ENCODE measurements around the gene TNS2.

The TNS2 gene

DNA sequence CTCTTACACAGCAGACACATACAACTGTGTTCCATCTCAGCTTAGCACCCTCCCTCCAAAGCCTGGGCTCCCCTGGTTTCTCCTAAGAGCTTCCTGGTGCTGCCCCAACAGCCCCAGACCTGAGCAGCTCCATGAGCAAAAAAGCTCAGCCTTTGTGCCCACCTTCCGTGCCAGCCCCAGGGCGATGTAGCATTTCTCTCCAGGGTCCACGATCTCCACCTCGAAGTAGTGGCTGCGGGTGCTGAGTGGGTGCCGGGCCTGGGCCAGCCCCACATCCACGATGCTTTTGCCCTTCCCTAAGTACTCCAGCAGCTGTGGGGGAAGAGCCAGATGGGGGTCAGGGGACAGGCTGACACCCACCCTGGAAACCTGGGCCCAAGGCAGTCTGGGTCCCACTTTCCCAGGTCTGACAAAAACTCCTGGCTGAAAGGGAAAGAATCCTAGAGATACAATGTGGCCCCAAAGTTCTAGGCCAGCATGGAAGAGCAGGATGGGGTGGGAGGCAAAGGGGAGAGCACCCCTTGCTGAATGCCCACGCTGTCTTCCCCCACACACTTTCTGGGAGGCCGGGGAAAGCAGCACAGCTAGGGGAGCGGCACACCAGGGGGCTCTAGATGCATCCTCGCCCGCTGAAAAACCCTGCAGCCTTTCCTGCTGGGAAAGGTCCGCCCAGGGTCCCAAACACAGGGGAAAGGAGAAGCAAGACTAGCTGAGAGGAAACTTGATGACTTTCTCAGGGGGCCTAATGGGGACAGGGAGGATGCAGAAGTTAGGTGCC lies 18.3 kb downstream of the TNS2 start:
- no peak for DNase-seq (ENCODE audit: low spot score)

DNA sequence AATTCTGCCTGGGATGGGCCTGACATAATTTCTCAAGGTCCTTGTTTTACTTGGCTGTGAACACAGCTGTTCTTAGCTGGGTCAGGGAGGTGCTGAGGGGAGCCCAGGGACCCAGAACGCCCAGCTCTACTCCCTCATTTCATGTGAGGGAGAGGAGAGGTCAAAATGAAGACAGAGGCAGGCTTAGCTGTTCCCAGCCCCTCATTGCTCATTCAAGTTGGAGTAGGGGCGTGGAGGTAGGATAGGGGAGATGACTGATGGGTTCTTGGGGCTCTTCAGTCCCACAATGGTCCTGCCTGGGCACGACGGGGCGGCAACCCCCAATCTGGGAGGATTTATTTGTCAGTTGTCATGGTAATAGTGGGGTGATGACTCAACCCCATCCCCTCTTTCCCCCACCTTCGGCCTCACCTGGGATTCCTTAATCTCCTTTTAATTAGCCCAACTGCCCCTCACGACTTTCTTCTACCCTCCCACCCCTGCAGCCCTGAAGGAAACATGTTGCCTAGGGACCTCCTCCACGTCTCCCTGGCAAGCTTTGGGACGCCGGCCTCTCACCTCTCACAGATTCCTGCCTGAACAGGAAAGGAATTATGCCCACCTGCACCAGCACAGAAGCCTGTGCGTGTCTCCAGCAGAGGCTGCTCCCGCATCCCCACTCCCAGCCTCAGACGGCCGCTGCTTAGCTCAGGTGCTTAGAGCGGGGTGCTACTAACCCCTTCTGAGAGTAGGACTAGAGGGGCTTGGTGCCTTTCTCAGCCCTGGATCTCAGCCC lies 19.1 kb downstream of the TNS2 start:
- DNase-seq (ENCODE audit: low spot score): no peak

DNA sequence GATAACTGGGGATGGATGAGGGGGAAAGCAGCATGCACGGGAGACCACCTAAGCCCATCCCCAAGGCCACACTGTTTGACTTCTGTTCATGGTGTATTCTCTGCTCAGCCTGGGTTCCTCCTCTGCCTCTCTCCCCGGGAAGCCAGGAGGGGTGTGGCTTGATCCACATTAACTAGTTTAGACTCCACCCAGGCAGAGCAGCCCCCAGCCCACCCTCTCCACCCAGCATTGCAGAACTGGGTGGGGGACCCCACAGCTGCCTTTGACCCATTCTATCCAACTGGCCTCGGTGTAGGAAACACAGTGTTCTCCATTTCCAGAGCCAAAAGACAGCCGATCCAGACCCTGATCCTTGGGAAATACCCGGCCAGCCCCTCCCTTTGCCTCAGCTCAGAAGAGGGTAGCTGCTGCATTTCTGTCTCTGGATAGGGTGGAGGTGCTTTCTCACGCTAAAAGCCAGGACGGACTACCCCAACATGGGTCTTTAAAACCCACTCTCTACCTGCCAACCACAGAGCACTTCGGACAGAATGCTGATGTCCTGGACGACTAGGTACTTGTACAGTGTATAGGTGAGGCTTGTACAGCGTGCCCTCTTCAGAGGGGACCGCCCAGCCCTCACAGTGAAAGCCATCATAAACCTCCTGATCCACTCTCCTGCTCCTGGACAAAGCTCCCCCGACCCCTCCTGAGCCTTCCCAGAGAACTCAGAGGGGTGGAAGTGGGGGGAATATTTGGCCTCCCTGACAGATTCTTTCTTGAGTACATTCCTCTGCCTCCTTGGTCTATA lies 20.0 kb downstream of the TNS2 start:
- no peak for DNase-seq (ENCODE audit: low spot score)

DNA sequence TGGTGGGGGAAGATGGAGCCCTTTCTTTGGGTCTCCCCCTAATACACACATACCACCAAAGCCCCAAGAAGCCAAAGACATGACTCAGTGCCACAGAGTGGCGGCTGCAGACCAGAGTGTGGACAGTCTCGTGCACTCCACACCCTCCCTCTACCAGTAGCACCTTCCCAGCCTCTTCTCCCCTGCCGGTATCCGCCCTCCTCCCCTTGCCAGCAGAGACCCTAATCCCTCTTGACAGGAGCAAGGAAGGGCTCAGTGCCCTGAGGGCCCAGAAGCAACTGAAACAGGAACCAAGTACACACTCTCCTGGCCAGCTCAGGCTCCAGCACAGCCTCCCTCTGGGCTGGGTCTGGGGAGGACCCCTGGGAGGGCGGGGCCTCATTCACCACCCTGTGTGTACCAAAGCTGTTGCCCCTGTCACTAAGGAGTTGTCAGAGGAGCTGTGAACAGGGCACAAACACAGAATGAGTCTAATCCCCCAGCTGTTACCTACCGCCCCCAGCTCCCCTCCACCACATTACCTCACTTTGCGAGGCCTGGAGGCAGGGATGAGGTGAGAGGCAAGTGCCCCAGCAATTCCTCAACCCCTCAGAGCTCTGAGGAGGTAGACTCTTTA lies 21.1 kb downstream of the TNS2 start:
- DNase-seq (ENCODE audit: low spot score): no peak

DNA sequence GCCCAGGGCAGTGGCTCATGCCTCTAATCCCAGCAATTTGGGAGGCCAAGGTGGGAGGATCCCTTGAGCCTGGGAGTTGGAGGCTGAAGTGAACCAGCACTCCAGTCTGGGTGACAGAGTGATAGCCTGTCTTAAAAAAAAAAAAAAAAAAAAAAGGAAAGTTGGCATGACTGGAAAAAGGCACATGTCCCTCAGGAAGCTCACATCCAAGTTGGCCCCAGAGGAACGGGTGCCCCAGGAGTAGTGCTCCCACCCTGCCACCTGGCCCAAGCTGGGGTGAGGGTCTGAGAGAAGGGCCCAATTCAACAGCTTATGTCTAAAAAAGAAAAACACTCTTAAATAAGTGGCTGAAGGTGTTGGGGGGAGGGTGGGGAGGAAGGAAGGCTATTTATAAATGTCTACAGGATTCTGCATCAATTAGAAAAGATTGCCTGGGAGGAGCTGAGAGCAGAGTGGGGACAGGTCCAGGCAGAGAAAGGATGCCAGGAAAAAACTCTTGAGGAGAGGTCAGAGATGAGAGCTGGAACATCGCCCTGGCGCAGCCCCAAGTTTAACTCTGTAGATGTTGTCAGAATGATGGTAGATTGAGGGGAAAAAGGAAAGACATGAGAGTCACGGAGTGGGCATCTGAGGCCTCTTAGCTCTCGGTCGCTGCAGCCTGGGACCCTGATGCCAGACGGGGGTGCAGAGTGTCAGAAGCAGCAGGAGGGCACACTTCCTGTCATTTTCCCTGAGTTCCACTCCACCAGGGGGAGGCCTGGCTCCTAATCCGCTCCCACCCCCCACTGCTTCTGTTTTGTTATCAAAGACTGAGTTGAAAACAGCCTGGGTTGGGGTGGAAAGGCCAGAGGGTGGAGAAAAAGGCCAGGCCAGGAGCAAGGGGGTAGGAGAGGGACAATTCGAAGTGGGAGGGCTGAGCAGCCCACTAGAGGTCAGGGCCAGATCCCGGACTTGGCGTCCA lies 22.0 kb downstream of the TNS2 start:
- DNase-seq (ENCODE audit: low spot score): peak; percentile 49

DNA sequence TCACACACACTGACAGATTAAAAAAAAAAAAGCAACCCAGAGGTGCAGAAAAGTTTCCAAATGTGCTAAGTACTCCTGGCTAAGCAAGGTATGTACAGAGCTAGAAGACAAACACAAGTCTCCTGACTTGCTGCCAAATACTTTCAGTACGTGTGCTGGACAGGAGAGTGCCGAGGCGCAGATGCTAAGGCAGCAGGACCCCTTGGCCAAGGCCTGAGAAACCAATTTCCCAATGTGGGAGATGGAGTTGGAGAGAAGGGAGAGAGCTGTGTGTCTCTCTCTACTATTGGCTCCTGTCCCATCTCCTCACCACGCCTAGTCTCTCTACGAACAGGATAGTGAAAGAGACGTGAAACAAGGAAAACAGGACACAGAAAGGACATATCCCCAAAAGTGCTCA lies 24.0 kb downstream of the TNS2 start:
- no peak for DNase-seq (ENCODE audit: low spot score)

DNA sequence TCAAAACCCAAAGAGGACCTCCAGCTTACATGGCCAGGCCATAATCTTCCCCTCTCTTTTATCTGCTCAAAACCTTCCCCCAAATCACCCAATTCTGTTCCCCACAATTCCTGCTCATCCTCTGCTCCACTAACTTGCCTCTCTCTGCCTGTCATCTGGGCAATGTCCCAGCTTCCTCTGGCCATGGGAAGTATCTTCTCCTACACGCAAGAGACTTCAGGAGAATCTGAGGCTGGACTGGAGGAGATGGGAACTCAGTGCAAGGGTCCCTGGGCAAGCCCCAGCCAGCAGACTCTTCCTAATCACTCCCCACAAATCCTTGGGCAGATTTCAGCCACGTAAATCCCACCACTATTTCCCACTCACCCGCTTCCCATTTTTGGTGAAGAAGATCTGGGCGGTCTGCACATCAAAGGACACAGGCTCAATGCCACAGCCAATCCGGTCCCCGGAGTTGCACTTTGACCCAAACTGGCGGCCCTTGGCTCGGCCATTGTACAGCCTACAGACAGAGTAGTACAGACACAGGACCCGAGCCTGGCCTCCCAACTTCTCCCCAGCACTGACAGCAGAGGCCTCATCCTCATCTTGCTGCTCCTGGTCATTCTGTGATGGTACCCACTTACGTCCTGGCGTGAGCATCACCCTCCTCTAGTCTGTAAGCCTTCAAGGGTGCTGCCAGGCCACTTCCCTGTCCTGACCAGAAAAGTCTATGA lies 24.6 kb downstream of the TNS2 start:
- DNase-seq (ENCODE audit: low spot score): no peak

DNA sequence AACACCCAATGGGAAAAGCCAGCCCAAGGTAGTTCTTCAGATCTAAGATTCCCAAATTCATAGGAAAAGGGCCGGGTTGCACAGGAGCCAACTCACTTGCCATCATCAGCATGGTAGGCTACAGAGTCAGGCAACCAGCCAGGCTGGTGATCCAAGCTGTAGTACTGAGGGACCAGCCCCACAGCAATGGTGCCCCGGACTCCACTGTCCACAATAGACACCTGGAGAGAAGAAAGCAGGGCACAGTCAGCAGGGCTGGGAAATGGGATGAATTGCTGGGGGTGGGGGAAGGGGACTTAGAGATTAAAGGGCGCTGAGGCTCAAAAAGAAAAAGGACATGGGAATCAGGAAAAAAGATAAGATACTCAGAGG lies 25.1 kb downstream of the TNS2 start:
- no peak for DNase-seq (ENCODE audit: low spot score)

DNA sequence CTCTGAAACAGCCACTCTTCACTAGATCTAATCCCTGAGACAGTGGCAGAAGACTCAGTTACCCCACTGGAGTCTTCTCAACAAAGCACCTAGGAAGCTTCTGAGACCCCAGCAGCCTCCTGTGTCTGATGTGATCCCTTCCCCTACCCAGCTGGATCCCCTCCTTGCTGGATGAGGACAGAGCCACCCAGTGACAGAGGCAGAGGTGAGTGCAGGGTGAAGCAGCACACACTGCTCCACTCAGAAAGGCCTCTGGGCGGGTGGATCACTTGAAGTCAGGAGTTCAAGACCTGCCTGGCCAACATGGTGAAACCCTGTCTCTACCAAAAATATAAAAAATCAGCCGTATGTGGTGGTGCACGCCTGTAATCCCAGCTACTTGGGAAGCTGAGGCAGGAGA lies 26.6 kb downstream of the TNS2 start:
- DNase-seq (ENCODE audit: low spot score): no peak

DNA sequence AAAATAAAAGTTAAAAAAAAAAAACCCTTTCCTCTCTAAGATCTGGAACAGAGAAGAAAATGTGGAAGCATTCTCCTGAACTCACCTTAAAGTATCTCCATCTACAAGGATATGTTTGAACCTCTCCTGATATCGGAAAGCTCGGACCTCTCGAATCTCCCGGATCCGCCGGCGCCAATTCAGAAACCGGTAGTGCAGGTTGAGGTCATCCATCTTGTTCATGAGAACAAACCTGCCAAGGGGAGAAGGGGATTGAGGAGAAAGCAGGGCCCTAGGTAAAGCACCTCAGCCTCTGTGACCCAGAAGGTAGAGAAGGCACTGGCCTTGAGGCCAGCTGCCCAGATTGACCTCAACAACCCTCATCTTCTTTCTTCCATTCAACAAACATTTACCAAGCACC lies 27.2 kb downstream of the TNS2 start:
- DNase-seq (ENCODE audit: low spot score): no peak

DNA sequence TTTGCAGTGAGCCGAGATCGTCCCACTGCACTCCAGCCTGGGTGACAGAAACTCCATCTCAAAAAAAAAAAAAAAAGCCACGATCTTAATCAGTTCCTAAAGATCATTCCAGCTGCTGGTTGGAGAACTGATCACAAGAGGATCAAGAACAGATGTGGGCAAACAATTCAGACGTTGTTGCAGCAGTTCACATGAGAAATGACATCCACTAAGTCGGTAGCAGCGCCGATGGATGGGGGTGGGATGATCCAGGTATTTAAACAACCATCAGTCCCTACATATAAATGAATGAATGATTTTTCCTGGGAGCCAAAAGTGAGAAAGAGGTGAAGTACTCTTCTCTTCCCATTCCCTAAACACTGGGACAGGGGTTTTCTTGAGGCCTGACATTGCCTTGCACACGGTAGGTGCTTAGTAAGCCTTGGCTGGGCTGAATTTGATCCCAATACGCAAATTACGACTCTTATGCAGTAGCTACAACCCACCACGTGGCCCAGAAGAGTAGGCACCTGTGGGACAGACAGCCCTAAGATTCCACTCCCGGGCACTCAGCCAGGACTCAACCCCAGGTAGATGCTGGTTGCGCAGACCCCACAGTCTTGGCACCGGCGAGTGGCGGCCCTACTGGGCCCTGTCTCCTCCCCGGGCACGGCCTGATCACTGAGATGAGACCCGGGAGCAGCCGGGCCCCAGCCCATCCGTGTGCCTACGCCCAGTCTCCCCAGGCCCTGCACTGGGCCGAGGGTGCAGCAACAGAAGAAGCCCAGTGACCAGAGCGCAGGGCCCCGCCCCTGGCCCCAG lies 28.8 kb downstream of the TNS2 start:
- peak; percentile 17 for DNase-seq (ENCODE audit: low spot score)

DNA sequence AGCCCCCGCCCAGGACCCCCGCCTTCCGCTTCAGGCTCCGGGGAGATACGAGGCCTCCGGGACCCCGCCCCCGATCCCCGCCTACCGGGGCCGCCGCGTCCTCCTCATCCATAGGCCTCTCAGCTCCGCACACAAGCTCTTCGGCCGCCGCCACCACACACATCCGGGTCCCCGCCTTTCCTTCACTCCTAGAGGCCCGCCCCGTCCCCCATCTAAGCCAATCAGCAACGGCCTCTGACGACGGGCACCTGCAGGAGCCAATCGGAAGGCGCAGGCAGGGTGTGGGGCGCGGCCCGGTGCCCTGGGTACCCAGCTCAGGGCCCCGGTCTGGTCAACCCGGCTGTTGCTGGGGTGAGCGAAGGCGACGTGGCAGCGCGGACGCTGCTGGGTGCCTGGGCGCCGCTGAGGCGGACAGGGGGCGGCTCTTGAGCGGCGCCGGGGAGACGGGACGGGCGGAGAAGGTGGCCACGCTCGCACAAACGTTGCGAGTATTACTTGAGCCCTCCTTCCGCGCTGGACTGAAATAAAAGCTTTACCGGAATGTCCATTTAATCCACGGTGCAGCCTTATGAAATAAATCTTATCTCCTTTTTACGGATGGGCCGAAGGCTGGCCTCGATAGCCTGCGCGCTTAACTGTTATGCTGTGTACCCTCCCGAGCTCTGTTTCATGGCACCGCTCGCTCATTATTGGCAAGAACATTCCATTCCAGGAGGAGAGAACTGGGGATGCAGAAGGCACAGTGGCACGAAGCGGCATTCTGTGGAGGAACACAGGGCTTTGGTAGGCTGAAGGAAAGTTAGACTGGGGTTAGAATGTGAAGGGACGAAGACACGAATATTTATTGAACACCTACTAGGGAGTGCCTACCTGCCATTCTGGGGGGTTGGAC lies 29.6 kb downstream of the TNS2 start, which contains the start of gene SPRYD3:
SPRYD3 (minus strand) TSS at position 165 of the 892 bp plus-strand sequence; CDS start at position 108, 57 bp downstream.
- DNase-seq (ENCODE audit: low spot score): peak; percentile 100

DNA sequence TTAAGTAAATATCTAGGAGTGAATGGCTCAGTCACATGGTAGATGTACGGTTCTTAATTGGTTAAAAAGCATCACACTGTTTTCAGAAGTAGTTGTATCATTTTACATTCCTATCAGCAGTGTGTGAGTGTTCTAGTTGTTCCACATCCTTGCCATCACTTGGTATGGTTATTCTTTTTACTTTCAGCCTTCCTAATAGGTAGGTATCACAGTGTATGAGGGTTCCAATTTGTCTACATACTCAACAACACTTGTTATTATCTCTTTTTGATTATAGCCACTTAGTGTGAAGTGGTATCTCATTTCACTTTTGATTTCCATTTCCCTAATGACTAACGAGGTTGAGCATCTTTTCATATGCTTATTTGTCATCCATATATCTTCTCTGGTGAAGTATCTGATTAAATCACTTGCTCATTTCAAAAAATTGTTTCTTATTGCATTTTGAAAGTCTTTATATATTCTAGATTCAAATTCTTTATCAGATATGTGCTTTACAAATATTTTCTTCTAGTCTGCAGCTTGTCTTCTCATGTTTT lies 32.8 kb downstream of the TNS2 start:
- no peak for DNase-seq (ENCODE audit: low spot score)

DNA sequence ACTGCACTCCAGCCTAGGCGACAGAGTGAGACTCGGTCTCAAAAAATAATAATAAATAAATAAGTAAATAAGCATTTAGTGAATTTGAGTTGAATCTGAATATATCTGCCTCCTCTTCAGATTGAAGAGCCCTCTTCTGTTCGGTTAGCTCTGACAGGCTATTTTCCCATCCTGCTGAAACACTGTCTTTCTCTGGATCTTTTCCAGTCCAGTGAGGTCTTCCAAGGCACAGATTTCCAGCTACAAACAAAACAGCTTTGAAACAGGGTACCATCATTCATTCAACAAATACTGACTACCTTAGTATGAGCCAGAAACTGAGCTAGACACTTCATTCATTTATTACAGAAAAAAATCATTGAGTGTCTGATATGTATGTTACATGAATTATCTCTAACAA lies 36.5 kb downstream of the TNS2 start:
- DNase-seq (ENCODE audit: low spot score): peak; percentile 0

DNA sequence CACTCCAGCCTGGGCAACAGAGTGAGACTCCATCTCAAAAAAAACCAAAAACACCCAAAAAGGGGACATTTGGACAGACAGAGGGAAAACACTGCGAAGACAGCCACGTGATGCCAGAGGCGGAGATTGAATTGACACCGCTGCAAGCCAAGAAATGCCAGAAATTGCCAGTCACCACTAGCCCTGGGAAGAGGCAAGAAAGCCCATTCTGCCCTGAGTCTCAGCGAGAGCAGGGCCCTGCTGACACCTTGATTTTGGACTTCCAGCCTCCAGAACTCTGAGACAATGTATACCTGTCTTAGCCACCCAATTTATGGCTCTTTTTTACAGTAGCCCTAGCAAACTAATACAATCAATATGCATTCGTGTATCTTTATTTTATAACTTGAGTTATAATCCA lies 40.2 kb downstream of the TNS2 start:
- no peak for DNase-seq (ENCODE audit: low spot score)

DNA sequence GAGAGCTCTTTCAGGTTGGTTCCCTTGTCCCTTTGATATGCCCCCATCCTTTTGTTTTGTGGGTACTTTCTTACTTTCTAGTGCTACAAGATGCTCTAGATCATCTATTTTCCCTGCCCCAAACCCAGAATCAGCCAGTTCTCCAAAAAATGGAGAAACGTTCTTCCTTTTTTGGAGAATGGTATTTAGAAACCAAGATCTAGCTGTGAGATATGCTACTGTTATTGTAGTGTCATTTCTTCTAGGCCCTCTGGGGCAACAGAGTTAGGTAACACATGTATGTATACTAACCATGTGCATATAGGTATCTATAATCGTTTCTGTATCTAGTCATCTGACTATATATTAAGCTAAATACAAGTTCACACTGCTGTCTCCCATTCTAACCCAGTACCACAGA lies 40.7 kb downstream of the TNS2 start:
- DNase-seq (ENCODE audit: low spot score): no peak

DNA sequence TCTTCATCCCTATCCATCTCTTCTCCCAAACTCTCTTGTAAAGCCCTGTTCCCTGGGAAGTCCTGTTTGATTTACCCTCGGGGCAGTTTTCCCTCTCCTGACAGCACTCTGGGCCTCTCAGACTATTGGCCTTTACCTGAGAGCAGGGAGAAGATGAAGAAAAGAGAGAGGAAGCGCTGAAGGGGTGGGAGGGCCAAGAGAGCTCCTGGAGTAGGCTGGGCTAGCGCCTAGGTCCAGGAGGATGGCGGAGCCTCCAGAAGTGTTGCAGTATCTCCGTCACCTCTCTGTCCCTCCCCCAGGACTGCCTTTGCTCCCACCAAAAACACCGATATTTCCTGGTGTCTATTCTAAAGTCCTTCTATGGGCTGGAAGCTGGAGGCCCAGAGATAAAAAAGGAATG lies 41.9 kb downstream of the TNS2 start:
- DNase-seq (ENCODE audit: low spot score): no peak

DNA sequence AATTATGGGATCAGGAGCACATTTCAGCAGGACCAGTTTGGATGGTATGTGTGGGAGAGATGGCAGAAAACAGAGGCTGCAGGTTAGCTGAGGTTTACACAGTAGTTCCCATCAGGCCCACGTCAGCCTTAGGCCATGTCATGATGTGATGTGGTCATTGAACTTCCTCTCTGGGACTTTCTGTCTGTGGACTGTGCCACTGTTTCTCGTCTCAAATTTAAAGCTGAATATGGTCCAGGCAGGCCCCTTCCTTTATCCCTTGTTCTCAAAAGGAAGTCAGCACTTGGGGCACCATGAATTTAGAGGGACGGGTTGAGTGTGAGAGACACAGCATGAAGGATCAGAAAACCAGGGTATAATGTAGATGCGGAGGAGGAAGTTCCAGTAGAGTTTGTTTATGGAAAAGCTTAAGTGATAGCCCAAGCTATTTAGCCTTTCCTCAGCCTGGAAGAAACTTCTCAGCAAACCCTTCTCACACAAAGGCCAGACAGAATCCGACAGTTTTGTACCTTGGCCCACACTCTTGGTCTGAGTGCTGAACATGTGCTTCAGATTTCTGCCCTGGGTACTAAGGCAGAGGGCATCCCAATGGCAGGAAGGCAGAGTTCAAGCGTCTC lies 44.0 kb downstream of the TNS2 start:
- no peak for DNase-seq (ENCODE audit: low spot score)
